Ramos (cell line): Measurements from ENCODE around the gene KMT5C.
"Not testable (repeated sequence)": the region's sequence is repeated elsewhere in the genome, so short reads cannot be mapped to it uniquely, and the experiment has no call there.

Experiments
- in situ Hi-C: fragments of 300-500 bp; cut with MboI; formaldehyde crosslinking; loops from one replicate; pipeline ENCODE4 v1.14.3; 2022; ENCODE audit warnings: low sequenced_read_pairs; ENCODE audit not compliant: unreplicated experiment

Gene KMT5C

DNA sequence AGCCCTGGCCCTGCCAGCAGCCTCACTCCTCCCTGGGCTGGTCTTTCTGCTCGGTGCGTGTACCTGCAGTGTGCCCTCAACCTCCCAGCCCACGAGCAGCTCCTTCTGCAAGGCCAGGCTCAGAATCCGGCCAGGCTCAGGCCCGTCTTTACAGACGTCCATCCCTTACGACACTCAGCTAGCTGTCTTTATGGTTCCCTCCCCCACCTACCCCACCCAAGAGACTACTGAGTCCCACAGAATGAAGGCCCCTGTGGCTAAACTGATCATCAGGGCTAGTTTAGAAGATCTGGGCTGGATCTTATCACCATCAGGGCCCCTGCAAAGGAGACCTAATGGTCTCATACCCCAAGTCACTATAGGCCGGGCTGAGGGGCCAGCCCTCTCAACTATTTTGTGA lies 25.3 kb upstream of the KMT5C start:
- in situ Hi-C loops, result no loop called here

DNA sequence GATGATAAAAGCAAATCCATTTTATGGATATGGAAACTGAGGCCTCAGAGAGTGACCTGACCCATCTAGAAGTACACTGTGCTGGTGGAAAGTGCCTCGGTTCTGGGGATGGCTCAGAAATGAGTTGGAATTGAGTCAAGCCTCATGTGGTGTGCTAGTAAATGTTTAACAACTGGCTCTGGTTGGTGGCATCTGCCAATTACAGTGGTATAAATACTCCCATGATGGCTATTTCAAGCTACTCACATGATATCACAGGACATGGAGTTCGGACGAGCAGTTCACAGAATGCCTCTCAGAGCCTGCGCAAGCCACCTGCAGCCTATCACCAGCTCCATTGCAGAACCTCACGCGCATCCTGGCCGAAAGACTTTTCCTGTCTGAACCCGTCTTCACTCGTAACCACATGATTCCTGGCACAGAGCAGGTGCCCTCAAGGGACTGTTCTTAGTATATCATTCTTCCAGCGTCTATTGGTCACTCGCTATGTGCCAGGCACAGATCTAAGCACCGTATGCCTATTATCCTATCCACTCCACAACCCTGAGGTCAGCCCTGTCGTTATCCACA lies 23.6 kb upstream of the KMT5C start:
- in situ Hi-C loops, result no loop called here

GRCh38 chr19:55316646-55317045 lies 23.0 kb upstream of the KMT5C start:
- in situ Hi-C loops, result no loop called here

DNA sequence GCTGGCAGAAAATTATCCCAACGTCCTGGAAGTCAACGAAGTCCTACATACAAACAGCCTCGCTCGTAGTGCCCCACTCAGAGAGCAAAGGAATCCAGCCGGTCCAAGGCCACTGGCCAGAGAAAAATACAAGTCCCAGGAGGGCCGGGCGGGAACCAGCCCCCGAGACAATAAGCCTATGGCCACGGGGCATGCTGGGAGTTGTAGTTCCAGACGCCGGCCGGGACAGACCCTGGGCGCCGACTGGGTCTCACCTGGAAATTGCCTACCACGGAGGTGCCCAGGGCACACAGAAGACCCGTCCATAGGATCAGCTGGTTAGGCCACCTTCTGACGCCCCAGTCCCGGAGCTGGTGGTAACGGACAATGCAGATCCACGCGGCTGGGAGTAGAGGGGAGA lies 19.9 kb upstream of the KMT5C start:
- in situ Hi-C loops, result no loop called here

DNA sequence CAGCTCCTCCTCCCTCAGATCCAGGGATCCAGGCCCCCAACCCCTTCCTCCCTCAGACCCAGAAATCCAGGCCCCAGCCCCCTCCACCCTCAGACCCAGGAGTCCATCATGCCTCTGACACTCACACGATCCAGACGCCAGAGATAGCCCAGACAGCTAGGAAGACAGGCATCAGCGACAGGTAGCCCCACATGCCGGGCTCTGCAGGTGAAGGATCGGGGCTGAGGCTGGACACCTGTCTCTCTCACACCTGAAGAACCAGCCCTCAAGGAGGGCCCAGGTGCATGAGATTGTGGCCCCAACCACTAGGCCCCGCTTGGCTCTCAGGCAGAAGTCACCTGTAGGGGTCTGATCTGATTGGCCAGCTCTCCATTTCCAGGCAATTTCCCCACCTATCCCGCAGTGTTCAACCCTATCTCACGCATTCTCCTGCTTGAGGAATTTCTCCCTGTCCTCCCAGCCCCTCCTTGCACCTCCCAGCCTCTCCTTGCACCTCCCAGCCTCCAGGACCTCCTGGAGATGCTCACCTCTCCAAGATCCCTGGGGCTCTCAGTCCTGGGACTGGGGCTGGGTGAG lies 18.7 kb upstream of the KMT5C start:
- in situ Hi-C loops, result no loop called here

DNA sequence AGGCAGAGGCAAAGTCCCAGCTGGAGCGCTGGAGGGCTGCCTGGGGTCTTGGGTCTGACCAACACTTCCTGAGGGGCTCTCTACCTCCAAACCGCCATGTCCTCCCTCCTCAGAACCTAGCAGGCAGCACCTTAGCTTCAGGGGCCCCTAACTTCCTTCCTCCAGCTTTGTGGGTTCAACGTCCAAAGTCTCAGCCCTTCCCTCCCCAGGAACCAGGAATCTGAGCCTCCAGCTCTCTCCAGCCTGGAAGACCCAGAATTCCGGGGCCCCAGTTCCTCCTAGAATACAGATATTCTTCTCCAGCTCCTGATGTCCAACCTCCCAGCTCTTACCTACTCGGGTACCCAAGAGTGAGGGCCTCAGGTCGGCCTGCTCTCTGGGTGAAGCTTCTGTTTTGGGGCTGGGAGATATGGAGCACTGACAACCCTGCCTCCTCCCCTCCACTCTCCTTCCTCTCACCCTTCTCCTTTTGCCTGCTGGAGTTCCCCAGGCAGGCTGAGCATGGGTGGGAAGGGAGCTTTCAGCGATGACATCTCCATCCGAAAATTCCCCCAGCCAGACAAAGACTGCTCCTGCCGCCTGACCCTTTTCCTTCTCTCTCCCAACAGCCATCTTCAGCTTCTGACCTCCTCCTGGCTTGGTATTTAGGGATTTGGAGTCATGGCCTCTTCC lies 18.1 kb upstream of the KMT5C start:
- in situ Hi-C loops, result no loop called here

DNA sequence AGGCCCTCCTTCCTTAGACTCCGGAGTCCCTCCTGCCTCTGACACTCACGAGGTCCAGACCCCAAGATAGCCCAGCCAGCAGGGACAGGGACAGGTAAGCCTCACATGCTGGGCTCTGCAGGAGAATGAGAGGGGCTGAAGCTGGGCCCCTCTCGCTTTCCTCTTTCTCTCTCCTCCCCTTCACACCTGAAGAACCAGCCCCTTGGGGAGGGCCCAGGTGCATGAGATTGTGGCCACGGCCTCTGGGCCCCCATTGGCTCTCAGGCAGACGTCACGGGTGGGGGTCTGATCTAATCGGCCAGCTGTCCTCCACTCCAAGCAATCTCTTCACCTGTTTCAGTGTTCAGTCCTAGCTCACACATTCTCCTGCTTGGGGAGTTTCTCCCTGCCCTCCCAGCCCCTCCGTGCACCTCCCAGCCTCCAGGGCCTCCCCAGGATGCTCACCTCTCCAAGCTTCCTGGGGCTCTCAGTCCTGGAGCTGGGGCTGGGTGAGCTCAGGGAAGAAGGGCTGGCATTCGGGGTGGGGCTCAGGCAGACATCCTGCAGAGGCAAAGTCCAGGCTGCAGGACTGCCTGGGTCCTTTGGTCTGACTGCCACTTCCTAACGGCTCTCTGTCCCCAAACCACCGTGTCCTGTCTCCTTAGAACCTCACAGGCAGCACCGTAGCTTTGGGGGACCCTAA lies 17.3 kb upstream of the KMT5C start:
- in situ Hi-C loops, result no loop called here

DNA sequence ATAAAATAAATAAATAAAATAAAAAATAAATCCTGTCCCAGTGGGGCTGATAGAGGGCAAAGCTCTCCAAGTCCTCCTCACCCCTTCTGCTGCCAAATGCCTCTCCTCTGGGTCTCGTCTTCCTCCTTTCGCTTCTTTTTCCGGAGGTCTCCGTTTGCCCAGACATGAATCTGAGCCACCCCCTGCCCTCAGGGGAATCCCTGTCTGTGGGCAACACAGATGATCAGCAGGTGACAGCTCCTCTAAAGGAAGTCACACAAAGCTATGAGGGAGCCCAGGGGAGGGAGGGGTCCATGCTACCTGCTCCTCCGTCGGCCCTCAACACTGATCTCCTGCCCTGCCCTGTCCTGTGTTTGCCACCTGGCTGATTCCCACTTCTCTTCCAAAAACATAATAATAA lies 15.0 kb upstream of the KMT5C start:
- in situ Hi-C loops, result no loop called here

- in situ Hi-C loops, result no loop called here
Measured at GRCh38 chr19:55325172-55325571, 14.5 kb upstream of the KMT5C start, which contains the start of gene TMEM150B. TMEM150B (minus strand) TSS chr19:55325341; CDS start chr19:55321036, 4,305 bp downstream.

- in situ Hi-C loops, result not testable (repeated sequence)
Measured at GRCh38 chr19:55328774-55329318, 10.8 kb upstream of the KMT5C start.

GRCh38 chr19:55329791-55330190 lies 9.9 kb upstream of the KMT5C start:
- in situ Hi-C loops, result not testable (repeated sequence)

- in situ Hi-C loops, result no loop called here
Measured at GRCh38 chr19:55333870-55334269, 5.8 kb upstream of the KMT5C start.

- in situ Hi-C loops, result no loop called here
Measured at GRCh38 chr19:55336101-55336500, 3.6 kb upstream of the KMT5C start.

GRCh38 chr19:55339889-55340783 lies 460 bp downstream of the KMT5C start:
- in situ Hi-C loops, result no loop called here

DNA sequence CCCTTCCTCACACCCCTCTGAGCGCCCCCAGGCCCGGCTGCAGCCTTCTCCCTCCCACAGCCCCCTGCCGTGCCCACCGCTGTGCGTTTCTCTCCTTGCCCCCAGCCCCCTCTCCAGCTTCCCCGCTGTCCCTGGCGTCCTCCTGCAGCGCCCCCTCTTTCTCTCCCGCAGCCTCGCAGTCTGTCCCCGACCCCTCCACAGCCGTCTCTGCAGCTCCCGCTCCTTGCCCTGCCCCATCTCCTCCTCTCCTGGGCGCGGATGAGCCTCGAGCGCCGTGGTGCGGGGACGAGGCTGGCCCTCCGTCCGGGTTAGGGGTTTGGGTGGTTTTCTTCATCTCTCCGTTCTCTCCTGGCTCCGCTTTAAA lies 1.1 kb downstream of the KMT5C start:
- in situ Hi-C loops, result no loop called here

GRCh38 chr19:55341171-55341588 lies 1.5 kb downstream of the KMT5C start:
- in situ Hi-C loops, result no loop called here

GRCh38 chr19:55341595-55342531 lies 2.2 kb downstream of the KMT5C start:
- in situ Hi-C loops, result no loop called here

- in situ Hi-C loops, result no loop called here
Measured at GRCh38 chr19:55344444-55344843, 4.8 kb downstream of the KMT5C start.
